Heart left ventricle (tissue), 16 donors: ENCODE measurements around the gene DCX. TPM values are rescaled to one million over a fixed set of nuclear protein-coding genes. Genes with fewer than 3 reads are reported as not detected.

Source experiments
- ATAC-seq, 4 donors: fragments of 200-7000 bp; cut with Tn5 transposase; one replicate each; pipeline ENCODE4 v1.9.1; 2020 to 2022; ENCODE audit warnings: moderate library complexity in 4 of 4, mild to moderate bottlenecking in 3 of 4, moderate number of reproducible peaks in 1 of 4
- DNase-seq, 5 donors: peaks; one replicate each; pipeline ENCODE4 v3.0.0-alpha.2; 2020
- H3K27ac ChIP-seq, 12 donors: fragments of 200-600 bp; sonication (generic) in 4 of 12; one replicate each; pipeline versions ENCODE4 v1.5.0 to v1.8.0; 2016 to 2022; ENCODE audit warnings: mild to moderate bottlenecking in 2 of 12
- H3K27me3 ChIP-seq, 9 donors: fragments of 200-600 bp; sonication (generic) in 2 of 9; one replicate each; pipeline versions ENCODE4 v1.5.1 to v1.8.0; 2016 to 2022; ENCODE audit warnings: mild to moderate bottlenecking in 3 of 9
- H3K36me3 ChIP-seq, 9 donors: fragments of 200-600 bp; sonication (generic) in 2 of 9; one replicate each; pipeline versions ENCODE4 v1.5.0 to v1.8.0; 2018 to 2022; ENCODE audit warnings: mild to moderate bottlenecking in 2 of 9
- H3K4me1 ChIP-seq, 12 donors: fragments of 200-600 bp; sonication (generic) in 4 of 12; one replicate each; pipeline versions ENCODE4 v1.5.0 to v1.8.0; 2016 to 2022; ENCODE audit warnings: mild to moderate bottlenecking in 3 of 12
- H3K4me3 ChIP-seq, 12 donors: fragments of 200-600 bp; sonication (generic) in 4 of 12; one replicate each; pipeline versions ENCODE4 v1.5.0 to v1.8.0; 2017 to 2022; ENCODE audit warnings: mild to moderate bottlenecking in 9 of 12, moderate library complexity in 4 of 12
- H3K9me3 ChIP-seq, 12 donors: fragments of 200-600 bp; sonication (generic) in 4 of 12; one replicate each; pipeline versions ENCODE4 v1.5.0 to v1.8.0; 2016 to 2022; ENCODE audit warnings: mild to moderate bottlenecking in 1 of 12
- CTCF ChIP-seq, 12 donors: fragments of 200-600 bp; sonication (generic) in 4 of 12; IDR thresholded peaks; one replicate each; pipeline versions ENCODE4 v1.5.0 to v1.8.0; 2018 to 2022; ENCODE audit warnings: antibody characterized with exemption in 12 of 12, mild to moderate bottlenecking in 5 of 12
- POLR2A ChIP-seq, 2 donors: fragments of 450-650 bp; IDR thresholded peaks; one replicate each; pipeline ENCODE4 v1.6.1; 2017; ENCODE audit warnings: antibody characterized with exemption in 2 of 2, mild to moderate bottlenecking in 2 of 2, moderate library complexity in 2 of 2
- WGBS, 4 donors: extraction: QIAGEN DNeasy Blood & Tissue Kit in 2 of 4; methylation state at CpG; one replicate each; pipeline versions ENCODE4 v1.1.5 to v1.1.7; 2013 to 2018; 5-methylcytosine and 5-hydroxymethylcytosine counted together
- intact Hi-C, 10 donors: fragments of 100-400 bp; cut with DNase I; formaldehyde crosslinking; loops; one replicate each; pipeline versions ENCODE4 v1.11.1 to v1.14.2; 2022
- long read RNA-seq, 3 donors: library from polyadenylated mRNA; unstranded; transcript quantifications; one replicate each; pipeline ENCODE4 v2.0.0, GENCODE V29; 2020 to 2021
- polyA plus RNA-seq, 2 donors: library from polyadenylated mRNA; stranded (reverse); fragments of 200-250 nt; gene quantifications; one replicate each; pipeline ENCODE4 v1.2.3, GENCODE V29; 2013
- total RNA-seq, 9 donors: library from RNA; depleted of rRNA in 2 of 9; stranded (reverse); fragments of >200 nt in 2 of 9; fragmentation: NEBNext Ultra II Directional in 3 of 9; extraction: Animal tissue kit (Norgen Biotek cat#: 25700) in 3 of 9; gene quantifications; one replicate each; pipeline versions ENCODE4 v1.1.0 to v1.2.4, GENCODE V29; 2016 to 2023
- donor health status: ischemic (EF 13 %, LVEDD 7.1; RV severe dilation, severe dysfunction).
- donor health status: healthy with polysubstance abuse.
- donor health status: DM: no; HTN: yes; CAD: no.
- donor health status: DM: no; HTN: no; CAD: no.
- donor health status: ischemic (EF 25% LVEDD 6.9; RV normal size, moderate dysfunction).
- donor health status: ischemic (EF 25% LVEDD 5.7; RV mildly dilated, moderate dysfunction).
- donor health status: healthy.
- donor health status: DM: yes; HTN: yes; CAD: no.
- donor health status: ischemic (EF 35%, LVEDD 5.7; RV mildly dilated, moderate dysfunction).
- donor health status: nonischemic (EF 11% LVEDD 7.7; RV severe dilation, severe dysfunction).
- donor health status: DM: yes; HTN: yes; CAD: no.
- donor health status: PGD.
- donor health status: ischemic (EF 29% LVEDD 5.4; RV normal size, mild dysfunction).
- donor health status: nonischemic (EF 23%, LVEDD 6.1; RV moderate dilation, normal function).

DCX gene
- total RNA-seq (under 1 TPM in 4 of 9 donors, not detected in 5; 0.04 to 0.09 (median 0.07) TPM), polyA plus RNA-seq (not detected)
- long read RNA-seq, donor 1: 0 reads
- long read RNA-seq, donor 2: 0 reads
- long read RNA-seq, donor 3: 0 reads

- no peak within 1 kb of the TSS for H3K27ac ChIP-seq
- no peak within 1 kb of the TSS for H3K4me3 ChIP-seq
- DNase-seq (no peak), ATAC-seq (no peak)
- intact Hi-C loops: no loop called here
- TF ChIP-seq CTCF (IDR thresholded peaks at IDR 0.05): no peak
- TF ChIP-seq POLR2A (IDR thresholded peaks at IDR 0.05): no peak
- H3K27me3 ChIP-seq: peaks cover 0 to 36% (median 0%) of the 10 kb centered on the region in 9 donors
- no peaks in the 10 kb centered on the region for H3K4me1 ChIP-seq
- H3K36me3 ChIP-seq: no peaks in the 10 kb centered on the region
- WGBS, 4 donors: 5 to 15% (median 11%) methylated on average over 3 of the region's 3 CpGs
- H3K9me3 ChIP-seq: no peaks in the 10 kb centered on the region
These were observed at the start of gene DCX for GRCh38 chrX:111411983-111412382. DCX (minus strand) TSS chrX:111412192; CDS start chrX:111410398, 1,794 bp downstream.

GRCh38 chrX:111460607-111461006 is 48.6 kb upstream of the DCX start:
- ATAC-seq (no peak), DNase-seq (no peak)
- intact Hi-C loops: no loop called here
- no peaks in the 10 kb centered on the region for H3K9me3 ChIP-seq
- no peak for TF ChIP-seq CTCF (IDR thresholded peaks at IDR 0.05)
- TF ChIP-seq POLR2A (IDR thresholded peaks at IDR 0.05): no peak
- H3K27me3 ChIP-seq: peaks cover 0 to 11% (median 0%) of the 10 kb centered on the region in 9 donors
- H3K4me1 ChIP-seq: no peaks in the 10 kb centered on the region
- H3K36me3 ChIP-seq: no peaks in the 10 kb centered on the region
- H3K27ac ChIP-seq: no peak overlapping the region
- H3K4me3 ChIP-seq: no peak overlapping the region

- H3K36me3 ChIP-seq: no peaks in the 10 kb centered on the region
- no peaks in the 10 kb centered on the region for H3K9me3 ChIP-seq
- no peak overlapping the region for H3K27ac ChIP-seq
- H3K27me3 ChIP-seq: peaks cover 0 to 31% (median 0%) of the 10 kb centered on the region in 9 donors
- DNase-seq (peak in 2 of 5 donors; percentile 4 to 25), ATAC-seq (no peak)
- 19 to 27% (median 23%) methylated on average over 3 of the region's 3 CpGs for WGBS, 4 donors
- H3K4me3 ChIP-seq: no peak overlapping the region
- H3K4me1 ChIP-seq: no peaks in the 10 kb centered on the region
- intact Hi-C loops: loop anchor here in 8 of 10 donors (5.0 to 10.0 kb wide), 8 partner anchors 82 to 1002 kb away; no protein-coding TSS in a partner anchor
- TF ChIP-seq CTCF (IDR thresholded peaks at IDR 0.05) (peak in 9 of 12 donors; percentile 11 to 38 (median 28)), POLR2A (IDR thresholded peaks at IDR 0.05) (no peak)
These were observed 35.3 kb upstream of the DCX start for GRCh38 chrX:111447298-111447697.

GRCh38 chrX:111445485-111445884 is 33.5 kb upstream of the DCX start:
- ATAC-seq: peak in 1 of 4 donors; percentile 47
- Histone ChIP-seq H3K27ac (no peak overlapping the region), H3K36me3 (no peaks in the 10 kb centered on the region), H3K4me1 (no peaks in the 10 kb centered on the region), H3K27me3 (peaks cover 0 to 37% (median 0%) of the 10 kb centered on the region in 9 donors), H3K4me3 (no peak overlapping the region), H3K9me3 (no peaks in the 10 kb centered on the region)
- DNase-seq: no peak
- 22 to 32% (median 27%) methylated on average over 3 of the region's 3 CpGs for WGBS, 4 donors
- intact Hi-C loops: loop anchor here in 8 of 10 donors (5.0 to 10.0 kb wide), 8 partner anchors 81 to 1001 kb away; no protein-coding TSS in a partner anchor
- TF ChIP-seq CTCF (IDR thresholded peaks at IDR 0.05) (peak; percentile 34 to 69 (median 50)), POLR2A (IDR thresholded peaks at IDR 0.05) (no peak)
